GM12872 (cell line): Measurements from ENCODE around the gene HHIPL2.

Experiments
- TF ChIP-seq, protein P1 (sequence below): IDR thresholded peaks from 3 replicates; pipeline ENCODE4 v1.5.1; 2011; ENCODE audit warnings: low read depth, mild to moderate bottlenecking, low read length, moderate library complexity; ENCODE audit not compliant: insufficient read depth

The HHIPL2 gene

GRCh38 chr1:222583079-222583478 lies 35.2 kb upstream of the HHIPL2 start:
- TF ChIP-seq, protein P1, sequence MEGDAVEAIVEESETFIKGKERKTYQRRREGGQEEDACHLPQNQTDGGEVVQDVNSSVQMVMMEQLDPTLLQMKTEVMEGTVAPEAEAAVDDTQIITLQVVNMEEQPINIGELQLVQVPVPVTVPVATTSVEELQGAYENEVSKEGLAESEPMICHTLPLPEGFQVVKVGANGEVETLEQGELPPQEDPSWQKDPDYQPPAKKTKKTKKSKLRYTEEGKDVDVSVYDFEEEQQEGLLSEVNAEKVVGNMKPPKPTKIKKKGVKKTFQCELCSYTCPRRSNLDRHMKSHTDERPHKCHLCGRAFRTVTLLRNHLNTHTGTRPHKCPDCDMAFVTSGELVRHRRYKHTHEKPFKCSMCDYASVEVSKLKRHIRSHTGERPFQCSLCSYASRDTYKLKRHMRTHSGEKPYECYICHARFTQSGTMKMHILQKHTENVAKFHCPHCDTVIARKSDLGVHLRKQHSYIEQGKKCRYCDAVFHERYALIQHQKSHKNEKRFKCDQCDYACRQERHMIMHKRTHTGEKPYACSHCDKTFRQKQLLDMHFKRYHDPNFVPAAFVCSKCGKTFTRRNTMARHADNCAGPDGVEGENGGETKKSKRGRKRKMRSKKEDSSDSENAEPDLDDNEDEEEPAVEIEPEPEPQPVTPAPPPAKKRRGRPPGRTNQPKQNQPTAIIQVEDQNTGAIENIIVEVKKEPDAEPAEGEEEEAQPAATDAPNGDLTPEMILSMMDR = no peak

DNA sequence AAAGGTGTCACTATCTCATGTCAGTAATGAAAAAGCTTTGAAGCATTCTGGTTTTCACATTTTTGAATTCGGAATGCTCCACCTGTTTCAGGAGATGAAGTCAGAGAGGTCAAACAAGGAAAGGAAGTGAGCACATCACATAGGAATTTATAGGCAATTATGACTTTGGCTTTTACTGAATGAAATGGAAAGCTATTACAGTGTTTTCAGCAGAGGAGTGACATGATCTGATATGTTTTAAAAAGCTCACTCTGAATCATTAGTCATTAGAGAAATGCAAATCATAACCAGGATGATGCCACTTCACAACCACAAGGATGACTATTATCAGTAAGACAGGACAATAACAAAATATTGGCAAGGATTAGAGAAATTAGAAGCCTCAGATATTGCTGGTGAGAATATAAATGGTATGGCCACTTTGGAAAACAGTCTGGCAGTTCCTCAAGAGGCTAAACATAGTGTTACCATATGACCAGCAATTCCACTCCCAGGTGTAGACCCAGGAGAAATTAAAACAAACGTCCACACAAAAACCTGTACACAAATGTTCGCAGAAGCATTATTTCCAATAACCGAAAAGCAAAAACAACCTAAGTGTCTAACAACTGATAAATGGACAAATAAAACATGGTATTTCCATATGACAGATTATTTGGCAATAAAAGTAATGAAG lies 34.3 kb upstream of the HHIPL2 start:
- TF ChIP-seq, protein P1 = no peak

DNA sequence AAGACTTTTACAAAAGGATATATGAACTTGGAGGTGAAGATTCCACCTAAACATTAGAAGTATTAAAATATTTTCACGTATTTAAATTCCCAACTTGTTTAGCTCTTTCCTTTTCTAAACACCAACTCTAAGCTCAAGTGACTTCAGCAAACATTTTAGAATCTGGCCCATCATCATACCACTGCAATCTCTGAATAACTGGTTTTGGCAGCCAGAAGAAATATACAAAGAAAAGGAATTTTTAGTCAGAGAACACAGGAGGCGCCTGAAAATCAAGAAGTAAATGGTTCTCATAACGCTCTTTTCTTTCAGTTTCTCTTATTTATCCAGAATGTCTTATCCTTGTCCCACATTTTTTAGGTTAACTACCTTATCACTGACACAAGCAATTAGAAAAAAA lies 31.4 kb upstream of the HHIPL2 start:
- TF ChIP-seq, protein P1 = no peak

GRCh38 chr1:222570837-222571236 lies 22.9 kb upstream of the HHIPL2 start:
- TF ChIP-seq, protein P1 = no peak

DNA sequence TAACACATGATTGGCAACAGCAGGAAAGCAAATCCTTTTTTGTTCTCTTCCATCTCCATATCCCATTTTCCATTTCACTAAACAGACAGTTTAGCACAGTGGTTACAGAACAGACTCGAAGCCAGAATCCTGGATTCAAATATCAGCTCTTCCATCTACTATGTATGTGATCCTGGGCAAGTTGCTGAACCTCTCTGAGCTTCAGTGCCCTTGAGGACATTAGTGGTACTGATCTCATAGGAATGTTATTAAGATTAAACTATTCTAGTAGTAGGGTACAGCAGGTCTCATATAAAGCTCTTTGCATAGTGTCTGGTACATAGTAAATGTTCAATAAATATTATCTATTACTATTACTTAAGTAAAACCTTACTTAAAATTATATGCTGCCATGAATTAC lies 13.8 kb upstream of the HHIPL2 start:
- TF ChIP-seq, protein P1 = no peak

DNA sequence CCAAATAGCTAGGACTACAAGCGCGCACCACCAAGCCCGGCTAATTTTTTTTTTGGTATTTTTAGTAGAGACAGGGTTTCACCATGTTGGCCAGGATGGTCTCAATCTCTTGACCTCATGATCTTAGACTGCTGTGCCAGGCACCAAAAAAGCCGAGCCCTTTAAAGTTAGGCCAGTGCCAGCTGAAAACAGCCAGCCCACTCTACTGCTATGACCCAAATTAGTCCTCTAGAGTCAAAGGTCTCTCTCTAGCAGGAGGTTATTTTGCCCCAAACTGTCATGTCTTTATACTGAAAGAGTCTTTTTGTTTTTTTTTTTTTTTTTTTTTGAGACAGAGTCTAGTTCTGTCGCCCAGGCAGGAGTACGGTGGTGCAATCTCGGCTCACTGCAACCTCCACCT lies 9.7 kb upstream of the HHIPL2 start:
- TF ChIP-seq, protein P1 = no peak

DNA sequence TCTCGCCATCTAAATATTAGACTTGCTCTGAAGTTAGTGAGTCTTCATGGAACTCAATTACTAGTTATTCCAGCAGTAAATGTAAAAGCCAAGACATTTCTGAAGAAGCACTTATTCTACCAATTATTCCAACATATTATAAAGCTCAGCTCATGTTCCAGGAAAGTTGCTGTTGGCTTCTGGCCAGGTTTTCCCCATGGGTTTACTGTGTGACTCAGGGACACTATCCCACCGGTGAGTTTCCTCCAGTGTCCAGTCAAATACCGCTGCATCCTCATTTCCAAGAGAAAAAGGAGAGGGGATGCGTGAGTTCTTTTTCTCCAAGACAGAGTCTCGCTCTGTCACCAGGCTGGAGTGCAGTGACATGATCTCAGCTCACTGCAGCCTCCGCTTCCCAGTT lies 9.2 kb upstream of the HHIPL2 start:
- TF ChIP-seq, protein P1 = no peak
